ENCODE measurements around the gene TMEM235.

DNA sequence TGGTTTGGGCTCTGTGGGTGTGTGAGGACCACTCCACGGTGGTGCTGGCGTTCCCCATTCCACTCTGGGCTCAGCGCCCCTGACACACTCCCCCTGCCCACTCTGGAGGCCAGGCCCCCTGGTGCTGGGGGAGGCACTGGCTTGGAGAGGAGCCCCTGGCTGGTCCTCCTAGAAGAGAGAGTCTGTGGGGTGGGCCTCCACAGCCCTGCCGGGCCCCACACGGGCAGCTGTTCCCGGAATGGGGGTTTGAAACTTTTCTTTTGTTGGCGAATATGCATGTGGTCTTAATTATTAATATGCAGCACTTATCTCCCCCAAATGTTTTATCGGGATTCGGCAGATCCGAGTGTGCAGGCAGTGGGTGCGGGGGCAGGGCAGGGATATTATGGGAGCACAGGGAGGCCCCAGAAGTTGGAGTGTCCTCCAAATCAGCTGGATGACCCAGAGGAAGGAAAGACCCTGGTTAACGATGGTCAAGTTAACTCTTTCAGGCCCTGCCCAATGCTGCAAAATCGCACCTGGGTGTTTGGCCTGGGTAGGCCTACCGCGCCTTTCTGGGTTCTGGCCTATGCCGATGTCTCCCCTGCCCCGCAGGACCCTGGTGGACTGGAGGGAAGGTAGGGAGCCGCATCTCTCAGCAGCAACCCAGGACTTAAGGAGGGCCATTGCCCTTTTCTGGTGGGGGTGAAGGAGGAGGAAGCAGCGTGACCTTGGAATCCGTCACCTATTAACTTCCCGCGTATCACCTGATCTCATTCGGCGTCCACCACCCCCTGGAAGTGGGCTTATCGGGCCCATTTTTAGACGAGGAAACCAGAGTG lies 36.0 kb downstream of the TMEM235 start:
- TF ChIP-seq POLR2A (IDR thresholded peaks at IDR 0.05), result no peak
- TF ChIP-seq, protein P1, sequence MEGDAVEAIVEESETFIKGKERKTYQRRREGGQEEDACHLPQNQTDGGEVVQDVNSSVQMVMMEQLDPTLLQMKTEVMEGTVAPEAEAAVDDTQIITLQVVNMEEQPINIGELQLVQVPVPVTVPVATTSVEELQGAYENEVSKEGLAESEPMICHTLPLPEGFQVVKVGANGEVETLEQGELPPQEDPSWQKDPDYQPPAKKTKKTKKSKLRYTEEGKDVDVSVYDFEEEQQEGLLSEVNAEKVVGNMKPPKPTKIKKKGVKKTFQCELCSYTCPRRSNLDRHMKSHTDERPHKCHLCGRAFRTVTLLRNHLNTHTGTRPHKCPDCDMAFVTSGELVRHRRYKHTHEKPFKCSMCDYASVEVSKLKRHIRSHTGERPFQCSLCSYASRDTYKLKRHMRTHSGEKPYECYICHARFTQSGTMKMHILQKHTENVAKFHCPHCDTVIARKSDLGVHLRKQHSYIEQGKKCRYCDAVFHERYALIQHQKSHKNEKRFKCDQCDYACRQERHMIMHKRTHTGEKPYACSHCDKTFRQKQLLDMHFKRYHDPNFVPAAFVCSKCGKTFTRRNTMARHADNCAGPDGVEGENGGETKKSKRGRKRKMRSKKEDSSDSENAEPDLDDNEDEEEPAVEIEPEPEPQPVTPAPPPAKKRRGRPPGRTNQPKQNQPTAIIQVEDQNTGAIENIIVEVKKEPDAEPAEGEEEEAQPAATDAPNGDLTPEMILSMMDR (IDR thresholded peaks at IDR 0.05), result no peak

Data from heart left ventricle (tissue), 13 donors.